ENCODE data around the gene RAPGEF1.
"Not testable (repeated sequence)": the region's sequence is repeated elsewhere in the genome, so short reads cannot be mapped to it uniquely, and the experiment has no call there.

Gene RAPGEF1

DNA sequence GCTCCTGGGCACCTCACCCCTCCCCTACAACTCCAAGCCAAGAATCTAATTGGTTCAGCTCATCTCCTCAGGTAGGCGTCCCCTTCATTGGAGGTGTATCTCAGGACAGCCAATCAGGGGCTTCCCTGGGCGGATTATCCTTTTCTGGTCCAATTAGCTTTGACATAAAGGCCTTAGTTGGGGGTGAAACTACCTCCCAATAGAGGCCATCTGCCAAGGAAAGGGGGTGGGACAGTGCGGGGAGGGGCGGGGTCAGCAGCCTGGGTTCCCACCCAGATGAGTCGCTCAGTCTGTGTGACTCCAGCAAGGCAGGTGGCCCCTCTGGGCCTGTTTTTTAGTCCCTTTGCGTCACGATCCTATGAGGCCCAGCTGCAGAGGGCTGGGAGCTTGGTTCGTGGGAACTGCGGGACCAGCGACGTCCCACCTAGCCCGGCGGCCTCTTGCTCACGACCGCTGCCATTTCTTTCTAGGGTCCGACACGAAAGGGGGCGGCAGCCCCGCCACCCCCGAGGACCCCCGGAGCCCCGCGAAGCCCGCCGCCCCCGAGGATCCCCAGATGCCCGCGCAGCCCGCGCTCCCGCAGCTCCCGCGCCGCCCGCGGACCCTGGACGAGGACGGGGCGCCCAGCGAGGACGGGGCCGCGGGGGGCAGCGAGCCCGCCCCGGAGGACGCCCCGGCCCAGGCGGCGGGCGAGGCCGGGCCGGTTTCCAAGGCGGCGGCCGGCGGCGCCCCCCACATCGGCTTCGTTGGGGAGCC lies 185.6 kb downstream of the RAPGEF1 start:
- DNase-seq: no peak

DNA sequence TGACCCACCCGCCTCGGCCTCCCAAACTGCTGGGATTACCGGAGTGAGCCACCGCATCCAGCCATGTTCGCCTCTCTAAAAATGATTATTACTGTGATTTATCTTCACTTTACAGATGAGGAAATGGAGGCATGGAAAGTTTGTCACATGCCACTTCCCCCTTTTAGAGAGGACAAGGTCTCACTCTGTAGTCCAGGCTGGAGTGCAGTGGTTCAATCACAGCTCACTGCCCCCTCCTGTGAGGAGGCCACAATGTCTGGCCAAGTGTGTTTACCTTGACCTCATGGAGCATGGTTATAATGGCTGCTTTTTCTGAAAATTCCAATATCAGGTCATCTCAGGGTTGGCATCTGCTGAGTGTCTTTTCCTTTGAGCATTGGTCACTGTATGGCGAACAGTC lies 187.8 kb downstream of the RAPGEF1 start:
- DNase-seq: no peak

DNA sequence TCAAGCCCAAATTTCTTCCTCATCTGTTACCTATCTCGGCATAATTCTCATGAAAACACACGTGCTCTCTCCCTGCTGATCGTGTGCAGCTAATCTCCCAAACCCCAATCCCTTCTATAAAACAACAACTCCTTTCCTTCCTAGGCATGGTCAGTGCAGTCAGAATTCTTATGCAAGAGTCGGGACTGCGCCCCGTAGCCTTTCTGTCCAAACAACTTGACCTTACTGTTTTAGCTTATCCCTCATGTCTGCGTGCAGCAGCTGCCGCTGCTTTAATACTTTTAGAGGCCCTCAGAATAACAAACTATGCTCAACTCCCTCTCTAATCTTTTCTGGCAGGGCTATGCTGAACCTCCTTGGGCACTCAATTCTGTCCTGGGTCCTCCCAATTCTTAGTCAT lies 189.4 kb downstream of the RAPGEF1 start:
- DNase-seq: not testable (repeated sequence)

DNA sequence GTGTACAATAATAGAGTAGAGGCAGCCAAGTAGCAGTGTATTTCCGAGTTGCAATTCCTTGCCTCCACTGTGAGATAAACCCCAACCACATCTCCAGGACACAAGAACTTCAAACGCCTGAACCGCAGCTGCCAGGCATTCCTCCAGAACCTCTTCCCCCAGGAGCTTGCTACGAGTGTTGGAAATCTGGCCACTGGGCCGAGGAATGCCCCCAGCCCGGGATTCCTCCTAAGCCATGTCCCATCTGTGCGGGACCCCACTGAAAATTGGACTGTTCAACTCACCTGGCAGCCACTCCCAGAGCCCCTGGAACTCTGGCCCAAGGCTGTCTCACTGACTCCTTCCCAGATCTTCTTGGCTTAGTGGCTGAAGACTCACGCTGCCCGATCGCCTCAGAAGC lies 190.7 kb downstream of the RAPGEF1 start:
- DNase-seq: not testable (repeated sequence)

DNA sequence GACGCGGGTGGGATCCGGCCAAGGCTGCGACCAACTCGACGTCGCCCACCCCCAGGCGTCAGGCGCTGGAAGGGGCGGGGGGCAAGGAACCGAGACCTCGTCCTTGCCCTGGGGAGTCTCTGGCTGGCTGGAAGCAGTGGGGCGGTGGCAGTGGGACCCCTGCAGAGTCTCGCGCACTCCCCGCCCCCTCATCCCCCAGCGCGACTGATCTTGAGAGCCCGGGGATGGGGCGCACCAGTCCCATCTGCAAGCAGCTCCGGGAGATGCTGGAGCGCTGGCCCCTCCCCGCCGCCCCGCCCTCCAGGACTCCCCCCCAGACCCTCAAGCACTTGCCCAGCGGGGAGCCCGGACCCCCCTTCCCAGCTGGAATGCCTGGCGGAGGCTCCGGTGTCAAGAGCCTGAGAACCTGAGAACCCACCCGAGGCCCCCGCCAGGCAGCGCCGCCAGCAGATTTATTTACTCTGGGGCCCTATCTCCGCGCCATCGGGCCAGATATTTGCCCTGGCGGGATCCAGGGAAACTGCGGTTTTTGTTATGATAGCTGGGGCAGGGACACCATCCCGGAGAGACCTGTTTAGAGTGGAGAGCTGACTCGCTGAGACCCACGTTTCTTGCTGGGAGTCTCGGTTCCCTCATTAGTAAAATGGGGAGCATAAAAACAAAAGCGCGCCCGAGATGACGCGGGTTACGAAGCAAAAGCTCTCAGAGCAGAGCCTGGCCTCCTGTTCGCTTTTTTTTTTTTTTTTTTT lies 193.4 kb downstream of the RAPGEF1 start:
- DNase-seq: no peak

DNA sequence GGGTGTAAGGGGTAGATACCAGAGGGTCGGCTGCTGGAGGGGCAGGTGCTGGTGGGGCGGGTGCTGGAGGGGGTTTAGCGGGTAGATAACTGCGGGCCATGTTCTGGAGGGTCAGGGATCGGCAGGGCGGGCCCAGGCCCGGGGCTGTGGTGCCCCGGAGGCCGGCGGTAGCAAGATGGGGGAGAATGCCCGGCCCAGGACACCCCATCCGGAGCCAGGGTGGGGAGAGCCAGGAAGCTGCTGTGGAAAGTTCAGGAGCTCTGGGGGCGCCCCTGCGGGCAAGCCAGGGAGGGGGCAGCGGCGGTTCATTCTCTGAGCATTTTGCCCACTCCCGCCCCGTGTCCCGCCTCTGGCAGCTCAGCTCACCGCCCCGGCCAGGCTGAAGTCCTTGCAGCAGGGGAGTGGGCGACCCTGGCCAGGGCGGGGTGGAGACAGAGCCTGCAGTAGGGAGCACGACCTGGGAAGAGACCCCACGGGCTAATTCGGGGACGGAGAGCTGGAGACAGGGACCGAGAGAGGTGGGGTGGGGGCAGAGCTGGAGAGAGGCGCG lies 194.0 kb downstream of the RAPGEF1 start:
- DNase-seq: no peak

DNA sequence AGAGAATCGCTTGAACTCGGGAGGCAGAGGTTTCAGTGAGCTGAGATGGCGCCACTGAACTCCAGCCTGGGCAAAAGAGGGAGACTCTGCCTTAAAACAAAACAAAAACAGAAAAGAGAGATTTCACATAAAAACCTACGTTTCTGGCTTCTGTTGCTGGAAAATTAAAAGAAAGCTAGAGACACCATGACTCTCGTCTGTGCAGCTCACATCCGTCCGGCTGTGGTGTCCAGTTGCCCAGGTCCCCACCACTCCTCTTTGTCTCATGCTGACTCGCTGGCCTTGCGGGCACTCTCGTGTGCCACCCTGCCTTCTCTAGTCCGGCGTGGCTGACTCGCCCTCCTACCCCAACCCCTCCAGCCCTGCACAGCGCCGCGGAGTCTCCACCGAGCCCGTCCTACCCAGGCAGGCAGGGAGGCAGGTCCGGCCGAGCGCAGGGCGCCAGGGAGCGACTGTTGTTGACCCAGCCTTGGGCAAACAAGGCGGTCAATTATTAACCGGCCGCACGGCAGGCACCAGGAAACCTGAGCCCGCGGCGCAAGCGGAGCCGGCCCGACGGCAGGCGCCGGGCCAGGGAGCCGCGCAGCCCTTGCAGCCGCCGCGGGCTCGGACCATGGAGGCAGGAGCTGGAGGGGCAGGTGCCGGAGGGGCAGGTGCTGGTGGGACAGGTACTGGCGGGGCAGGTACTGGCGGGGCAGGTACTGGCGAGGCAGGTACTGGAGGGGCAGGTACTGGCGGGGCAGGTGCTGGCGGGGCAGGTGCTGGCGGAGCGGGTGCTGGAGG lies 194.7 kb downstream of the RAPGEF1 start, which contains the start of gene PRRT1B:
Gene PRRT1B (plus strand): TSS at position 521 of the 783 bp plus-strand sequence. CDS start 93 bp downstream, at position 614.
- DNase-seq: no peak

DNA sequence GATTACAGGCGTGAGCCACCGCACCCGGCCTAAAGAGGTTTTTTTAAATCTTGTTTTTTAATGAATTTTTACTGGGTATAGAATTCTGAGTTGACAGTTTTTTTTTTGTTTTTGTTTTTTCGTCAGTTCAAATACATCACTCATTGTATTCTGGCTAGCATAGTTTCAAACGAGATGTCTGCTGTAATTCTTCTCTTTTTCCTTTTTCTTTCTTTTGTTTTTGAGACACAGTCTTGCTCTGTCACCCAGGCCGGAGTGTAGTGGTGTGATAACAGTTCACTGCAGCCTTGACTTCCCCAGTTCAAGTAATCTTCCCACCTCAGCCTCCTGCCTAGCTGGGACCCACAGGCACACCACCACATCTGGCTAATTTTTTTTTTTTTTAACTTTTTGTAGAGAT lies 196.7 kb downstream of the RAPGEF1 start:
- DNase-seq: no peak

DNA sequence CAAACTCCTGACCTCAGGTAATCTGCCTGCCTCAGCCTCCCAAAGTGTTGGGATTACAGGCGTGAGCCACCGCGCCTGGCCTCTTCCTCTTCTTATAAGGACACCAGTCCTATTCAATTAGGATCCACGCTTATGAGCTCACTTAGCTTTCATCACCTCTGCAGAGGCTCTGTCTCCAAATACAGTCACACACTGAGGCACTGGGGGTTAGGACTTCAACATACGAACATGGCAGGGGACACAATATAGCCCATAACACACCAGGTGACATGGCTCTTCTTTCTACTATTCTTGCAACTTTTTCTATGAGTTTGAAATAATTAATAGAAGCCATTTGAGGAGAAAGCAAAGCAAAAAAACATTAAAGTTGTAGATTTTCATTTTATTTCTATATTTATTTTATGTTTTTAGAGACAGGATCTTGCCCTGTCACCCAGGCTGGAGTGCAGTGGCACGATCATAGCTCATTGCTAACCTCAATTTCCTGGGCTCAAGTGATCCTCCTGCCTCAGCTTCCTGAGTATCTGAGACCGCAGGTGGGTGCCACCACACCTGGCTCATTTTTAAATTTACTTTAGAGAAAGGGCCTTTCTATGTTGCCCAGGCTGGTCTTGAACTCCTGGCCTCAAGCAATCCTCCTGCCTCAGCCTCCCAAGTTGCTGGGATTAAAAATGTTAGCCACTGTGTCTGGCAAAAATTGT lies 200.5 kb downstream of the RAPGEF1 start:
- no peak for DNase-seq

DNA sequence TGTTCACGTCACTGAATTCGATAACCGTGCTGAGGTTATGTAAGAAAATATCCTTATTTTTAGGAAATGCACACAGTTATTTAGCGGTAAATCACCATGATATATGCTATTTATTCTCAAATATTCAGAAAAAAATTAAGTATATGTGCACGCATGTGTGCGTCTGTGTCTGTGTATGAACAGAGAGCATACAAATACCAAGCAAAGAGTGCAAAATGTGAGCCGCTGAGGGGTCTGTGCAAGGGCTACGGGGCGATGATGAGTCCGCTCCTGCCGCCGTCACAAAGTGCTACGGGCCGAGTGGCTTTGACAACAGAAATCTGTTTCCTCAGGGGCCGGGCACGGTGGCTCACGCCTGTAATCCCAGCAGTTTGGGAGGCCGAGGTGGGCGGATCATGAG lies 201.9 kb downstream of the RAPGEF1 start:
- DNase-seq: no peak

DNA sequence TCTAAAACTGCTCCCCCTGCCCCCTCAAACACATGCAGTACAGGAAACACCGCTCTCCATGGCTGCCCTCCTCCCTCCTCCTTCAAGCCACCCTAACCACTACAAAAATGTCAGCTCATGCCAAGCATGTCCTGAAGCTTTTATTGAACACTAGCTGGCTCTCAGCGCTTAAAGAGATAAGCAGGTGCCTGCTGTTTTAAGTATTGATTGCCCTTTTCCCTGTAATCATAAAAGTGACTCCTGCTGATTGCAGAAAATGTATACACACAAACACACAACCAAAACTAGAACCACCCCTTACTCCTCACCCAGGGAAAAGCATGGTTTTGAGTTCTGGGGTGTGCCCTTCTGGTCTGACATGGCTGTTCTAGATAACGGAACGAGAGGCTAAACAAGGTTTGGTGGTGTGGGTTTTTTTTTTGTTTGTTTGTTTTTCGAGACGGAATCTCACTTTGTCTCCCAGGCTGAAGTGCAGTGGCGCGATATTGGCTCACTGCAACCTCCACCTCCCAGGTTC lies 205.1 kb downstream of the RAPGEF1 start:
- DNase-seq: no peak

DNA sequence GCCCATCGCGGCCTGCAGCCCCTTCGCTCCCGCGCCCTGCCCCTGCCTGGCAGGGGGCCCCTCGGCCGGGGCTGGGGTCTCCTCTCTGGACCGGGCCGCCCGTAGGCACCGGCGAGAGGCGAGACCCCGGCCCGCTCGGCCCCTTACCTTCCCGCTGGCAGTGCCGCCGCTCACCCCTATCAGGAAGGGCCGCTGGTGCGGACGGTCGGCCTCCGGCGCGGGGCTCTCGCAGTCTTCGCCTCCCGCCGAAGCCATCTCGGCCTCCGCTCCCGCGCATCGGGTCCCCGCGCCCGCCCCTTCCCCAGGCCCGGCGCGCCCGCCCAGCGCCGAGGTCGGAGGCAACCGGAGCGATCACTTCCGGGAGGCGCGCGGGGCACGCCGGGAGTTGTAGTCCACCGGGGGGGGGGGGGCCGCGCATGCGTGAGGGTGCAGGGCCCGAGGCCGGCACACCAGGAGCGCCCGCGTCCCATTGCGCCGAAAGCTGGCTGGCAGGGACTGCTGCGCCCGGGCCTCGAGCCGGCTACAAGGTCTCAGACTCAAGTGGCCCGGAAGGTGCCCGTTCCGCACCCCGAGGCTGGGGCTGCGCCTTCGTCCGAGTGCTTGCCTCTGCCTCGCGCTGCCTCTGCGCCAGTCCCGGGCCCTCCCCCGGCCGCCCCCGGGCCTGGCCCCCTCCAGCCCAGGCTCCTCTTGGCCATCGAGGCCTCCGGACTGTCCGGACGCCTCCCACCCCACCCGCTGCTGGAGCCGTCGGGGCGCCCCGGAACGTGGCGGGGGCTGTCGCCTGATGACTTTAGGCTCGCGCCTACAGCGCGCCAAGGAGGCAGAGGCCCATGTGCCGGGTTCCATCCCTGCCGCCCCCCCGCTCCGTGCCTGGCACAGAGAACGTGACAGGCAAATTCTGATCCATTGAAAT lies 208.7 kb downstream of the RAPGEF1 start, which contains the start of gene UCK1:
Gene UCK1 (minus strand): TSS at position 344 of the 913 bp plus-strand sequence. CDS start 89 bp downstream, at position 255.
- peak; percentile 86 for DNase-seq

DNA sequence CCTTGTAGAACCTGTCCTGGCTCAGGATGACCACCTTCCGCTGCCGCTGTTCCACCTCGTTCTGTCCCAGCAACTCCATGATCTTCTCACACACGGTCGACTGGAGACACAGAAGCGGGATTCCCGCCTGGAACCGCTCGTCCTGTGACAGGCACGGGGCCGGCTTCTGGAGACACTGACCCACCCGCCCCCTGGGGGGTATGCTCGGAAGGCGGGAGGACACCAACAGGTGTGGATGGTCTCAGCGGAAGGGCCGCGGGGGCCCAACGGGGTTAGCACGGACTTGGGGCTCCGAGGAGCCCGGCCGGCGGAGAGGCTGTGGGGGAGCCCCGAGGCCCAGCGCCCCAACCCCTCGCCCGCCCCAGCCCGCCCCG lies 209.3 kb downstream of the RAPGEF1 start:
- peak; percentile 68 for DNase-seq

DNA sequence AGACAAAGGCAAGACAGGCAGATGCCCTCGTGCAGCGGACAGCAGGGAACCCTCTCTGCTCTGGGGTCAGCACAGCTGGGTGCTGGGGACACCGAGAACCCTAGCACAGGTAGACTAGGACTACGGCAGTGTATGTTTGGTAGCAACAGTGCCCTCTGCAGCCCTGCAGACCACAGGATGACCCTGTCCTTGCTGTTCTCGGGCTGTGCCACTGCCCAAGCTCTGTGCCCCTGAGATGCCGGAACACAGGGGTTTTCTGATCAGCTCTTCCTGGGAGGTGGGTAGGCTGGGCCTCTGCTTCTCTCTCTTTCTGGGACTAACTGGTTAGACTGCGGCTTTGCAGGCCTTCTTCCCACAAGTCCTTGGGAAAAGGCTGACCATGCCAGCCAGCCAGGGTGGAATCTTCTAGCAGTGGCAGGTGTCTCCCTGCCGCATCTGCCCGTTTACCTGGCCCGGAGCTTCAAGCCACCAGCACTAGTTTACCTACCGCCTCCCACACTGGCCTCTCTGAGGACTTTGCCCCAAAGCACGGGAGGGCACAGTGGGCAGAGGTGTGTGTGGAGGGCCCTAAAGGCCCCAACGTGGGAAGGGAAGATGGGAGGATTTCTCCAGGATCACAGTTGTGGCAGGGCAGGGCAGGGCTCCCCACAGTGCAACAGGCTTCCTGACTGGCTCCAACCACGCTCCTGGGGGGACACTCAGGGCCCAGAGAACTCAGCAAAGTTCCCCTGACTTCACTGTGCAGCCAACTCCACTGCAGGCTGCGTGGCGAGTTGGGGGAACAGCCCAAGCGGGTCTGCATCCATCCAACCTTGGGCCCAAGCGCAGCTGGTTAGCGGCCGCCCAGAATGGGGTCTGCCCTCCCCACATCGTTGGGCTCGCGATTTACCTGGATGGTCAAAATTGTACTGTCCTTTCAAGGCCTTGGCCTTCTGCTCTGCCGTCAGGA lies 210.0 kb downstream of the RAPGEF1 start:
- DNase-seq: no peak

DNA sequence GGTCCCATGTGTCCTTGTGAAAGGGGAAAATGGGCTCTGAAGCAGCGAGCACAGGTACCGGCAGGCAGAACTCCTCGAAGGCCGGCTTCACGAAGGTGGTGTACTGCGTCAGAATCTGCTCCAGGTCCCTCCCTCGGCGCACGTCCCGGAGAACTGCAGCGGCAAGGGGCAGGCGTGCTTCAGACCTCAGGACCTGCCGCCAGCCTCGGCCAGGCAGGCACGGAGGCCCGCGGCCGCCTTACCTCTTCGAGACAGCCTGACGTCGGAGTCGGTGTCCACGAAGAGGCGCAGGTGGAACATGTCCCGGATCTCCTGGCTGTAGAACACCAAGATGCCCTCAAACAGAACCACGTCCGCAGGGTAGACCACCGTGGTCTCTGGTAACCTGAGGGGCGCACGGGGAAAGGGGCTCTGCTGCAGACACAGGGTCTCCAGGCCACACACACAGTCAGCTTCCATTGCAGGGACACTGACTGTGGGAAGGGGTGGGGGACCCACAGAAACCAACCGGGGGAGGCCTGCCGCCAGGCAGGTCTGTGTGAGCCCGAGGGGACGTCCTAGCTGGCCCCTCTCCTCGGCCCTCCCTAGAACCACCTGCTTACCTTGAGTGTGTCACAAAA lies 210.9 kb downstream of the RAPGEF1 start:
- DNase-seq: no peak

DNA sequence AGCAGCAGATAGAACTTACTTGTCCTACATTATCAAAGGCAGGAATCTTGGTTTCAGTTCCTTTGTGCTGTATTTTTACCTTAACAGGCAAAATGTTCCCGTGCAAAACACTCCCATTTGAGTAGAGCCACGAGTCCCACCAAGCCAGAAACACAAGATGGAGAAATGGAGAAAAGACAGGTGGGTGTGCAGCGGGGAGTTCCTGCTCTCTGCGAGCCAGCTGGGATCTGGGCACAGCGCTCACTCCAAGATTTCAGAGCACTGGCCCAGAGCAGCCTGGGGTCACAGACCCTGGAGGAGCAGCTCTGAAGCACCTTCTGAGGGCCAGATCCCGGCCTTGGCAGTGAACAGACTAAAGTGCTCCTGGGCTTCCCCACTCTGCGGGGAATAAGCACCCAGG lies 211.7 kb downstream of the RAPGEF1 start:
- DNase-seq: no peak
